GM21447 (cell line): Measurements from ENCODE around the gene NEK7.
A peak's percentile ranks its signal among the peaks of the same experiment; 100 is the strongest.
"Not testable (repeated sequence)": the region's sequence is repeated elsewhere in the genome, so short reads cannot be mapped to it uniquely, and the experiment has no call there.

Experiments used
- ATAC-seq: cut with Tn5 transposase; IDR thresholded peaks from one replicate; pipeline ENCODE4 v1.9.1; 2021; ENCODE audit not compliant: unreplicated experiment

NEK7 gene

GRCh38 chr1:198278943-198279342 is 122.1 kb downstream of the NEK7 start:
- no peak for ATAC-seq

- no peak for ATAC-seq
These were observed 123.3 kb downstream of the NEK7 start for GRCh38 chr1:198280080-198280479.

- ATAC-seq = no peak
These were observed 125.1 kb downstream of the NEK7 start for GRCh38 chr1:198281911-198282310.

GRCh38 chr1:198283222-198283621 is 126.4 kb downstream of the NEK7 start:
- ATAC-seq = no peak

- no peak for ATAC-seq
These were observed 131.1 kb downstream of the NEK7 start for GRCh38 chr1:198287916-198288315.

GRCh38 chr1:198290089-198290683 is 133.4 kb downstream of the NEK7 start:
- ATAC-seq = no peak

GRCh38 chr1:198291036-198291435 is 134.2 kb downstream of the NEK7 start:
- ATAC-seq = no peak

- ATAC-seq = no peak
These were observed 135.1 kb downstream of the NEK7 start for GRCh38 chr1:198291924-198292323.

GRCh38 chr1:198295225-198295624 is 138.4 kb downstream of the NEK7 start:
- ATAC-seq = no peak

- ATAC-seq = no peak
These were observed 139.2 kb downstream of the NEK7 start for GRCh38 chr1:198295971-198296370.

- ATAC-seq = no peak
These were observed 140.5 kb downstream of the NEK7 start for GRCh38 chr1:198297281-198297680.

GRCh38 chr1:198298640-198299039 is 141.8 kb downstream of the NEK7 start:
- no peak for ATAC-seq

GRCh38 chr1:198300451-198300850 is 143.7 kb downstream of the NEK7 start:
- no peak for ATAC-seq

- ATAC-seq = no peak
These were observed 147.6 kb downstream of the NEK7 start for GRCh38 chr1:198304431-198304830.

- ATAC-seq = not testable (repeated sequence)
These were observed 158.0 kb downstream of the NEK7 start for GRCh38 chr1:198314817-198315216.

GRCh38 chr1:198315331-198315730 is 158.5 kb downstream of the NEK7 start:
- not testable (repeated sequence) for ATAC-seq

GRCh38 chr1:198316546-198317100 is 159.8 kb downstream of the NEK7 start:
- no peak for ATAC-seq

- ATAC-seq = peak; percentile 72
These were observed 161.3 kb downstream of the NEK7 start for GRCh38 chr1:198318085-198318484.

GRCh38 chr1:198320759-198321158 is 164.0 kb downstream of the NEK7 start:
- ATAC-seq = no peak

- ATAC-seq = no peak
These were observed 169.4 kb downstream of the NEK7 start for GRCh38 chr1:198326232-198326631.

GRCh38 chr1:198326915-198327314 is 170.1 kb downstream of the NEK7 start:
- ATAC-seq = no peak

GRCh38 chr1:198328458-198329032 is 171.7 kb downstream of the NEK7 start:
- no peak for ATAC-seq
